ENCODE data around the gene KCNJ15. TPM values are rescaled to one million over a fixed set of nuclear protein-coding genes. Genes with fewer than 3 reads are reported as not detected.

KCNJ15 gene
- total and polyA plus RNA-seq, 2 donors (not counting 1 experiment from before 2014, with no cell fraction given) = 0.44 to 0.83 TPM

- Histone ChIP-seq H3K27me3 (ENCODE audit: control insufficient read depth, insufficient read depth, low read length) (no peaks in the 10 kb centered on the region), H3K27ac (ENCODE audit: insufficient read depth, low read length) (no peak overlapping the region), H3K9me3 (ENCODE audit: control insufficient read depth, insufficient read depth, low read depth, low read length) (no peaks in the 10 kb centered on the region), H3K36me3 (ENCODE audit: control insufficient read depth, insufficient read depth, low read length) (no peaks in the 10 kb centered on the region), H2AFZ (ENCODE audit: low read length) (no peak overlapping the region), H3K79me2 (ENCODE audit: control insufficient read depth, insufficient read depth, low read length) (no peaks in the 10 kb centered on the region), H3K4me1 (ENCODE audit: control insufficient read depth, extremely low read depth, insufficient read depth, low read length) (peaks cover 15% of the 10 kb centered on the region), H3K9ac (ENCODE audit: insufficient read depth, low read length) (no peak overlapping the region), H3K4me2 (ENCODE audit: extremely low read depth, insufficient read depth, low read length) (no peak overlapping the region), H3K4me3 (replicated peaks in 1 of 4; ENCODE audit: control extremely low read depth in 1 of 4, insufficient read depth in 1 of 4, low read depth in 3 of 4, low read length in 4 of 4) (no peak overlapping the region), H4K20me1 (ENCODE audit: control insufficient read depth, extremely low read depth, insufficient read depth, low read length) (no peaks in the 10 kb centered on the region)
- peak in 1 of 2 donors; percentile 20 for DNase-seq (ENCODE audit: low read depth in 2 of 2)
- TF ChIP-seq EZH2 (IDR thresholded peaks at IDR 0.05; ENCODE audit: low read length, missing control alignments) (no peak), CTCF (conservative IDR thresholded peaks at IDR 0.05 in 1 of 2, IDR thresholded peaks at IDR 0.05 in 1 of 2; ENCODE audit: low read depth in 1 of 2, low read length in 2 of 2) (no peak)
Observed at GRCh38 chr21:38264571-38264970, 7.8 kb downstream of the KCNJ15 start.

GRCh38 chr21:38265166-38265565 is 8.4 kb downstream of the KCNJ15 start:
- no peak overlapping the region for H3K4me3 ChIP-seq (replicated peaks in 1 of 4; ENCODE audit: control extremely low read depth in 1 of 4, insufficient read depth in 1 of 4, low read depth in 3 of 4, low read length in 4 of 4)

GRCh38 chr21:38266732-38267131 is 9.9 kb downstream of the KCNJ15 start:
- Histone ChIP-seq H3K4me2 (ENCODE audit: extremely low read depth, insufficient read depth, low read length) (peak overlapping the region; percentile 29), H3K79me2 (ENCODE audit: control insufficient read depth, insufficient read depth, low read length) (no peaks in the 10 kb centered on the region), H3K9me3 (ENCODE audit: control insufficient read depth, insufficient read depth, low read depth, low read length) (no peaks in the 10 kb centered on the region), H3K27me3 (ENCODE audit: control insufficient read depth, insufficient read depth, low read length) (no peaks in the 10 kb centered on the region), H2AFZ (ENCODE audit: low read length) (no peak overlapping the region), H3K4me3 (replicated peaks in 1 of 4; ENCODE audit: control extremely low read depth in 1 of 4, insufficient read depth in 1 of 4, low read depth in 3 of 4, low read length in 4 of 4) (no peak overlapping the region), H3K9ac (ENCODE audit: insufficient read depth, low read length) (no peak overlapping the region), H4K20me1 (ENCODE audit: control insufficient read depth, extremely low read depth, insufficient read depth, low read length) (no peaks in the 10 kb centered on the region), H3K36me3 (ENCODE audit: control insufficient read depth, insufficient read depth, low read length) (no peaks in the 10 kb centered on the region), H3K4me1 (ENCODE audit: control insufficient read depth, extremely low read depth, insufficient read depth, low read length) (peaks cover 13% of the 10 kb centered on the region), H3K27ac (ENCODE audit: insufficient read depth, low read length) (peak overlapping the region; percentile 39)
- DNase-seq (ENCODE audit: low read depth in 2 of 2) = peak; percentile 21 to 72
- TF ChIP-seq EZH2 (IDR thresholded peaks at IDR 0.05; ENCODE audit: low read length, missing control alignments) (no peak), CTCF (conservative IDR thresholded peaks at IDR 0.05 in 1 of 2, IDR thresholded peaks at IDR 0.05 in 1 of 2; ENCODE audit: low read depth in 1 of 2, low read length in 2 of 2) (no peak)

More at GRCh38 chr21:38265166-38265565, 8.4 kb downstream of the KCNJ15 start:
- Histone ChIP-seq H3K4me2 (ENCODE audit: extremely low read depth, insufficient read depth, low read length) (no peak overlapping the region), H2AFZ (ENCODE audit: low read length) (no peak overlapping the region), H3K36me3 (ENCODE audit: control insufficient read depth, insufficient read depth, low read length) (no peaks in the 10 kb centered on the region), H3K9ac (ENCODE audit: insufficient read depth, low read length) (no peak overlapping the region), H3K27ac (ENCODE audit: insufficient read depth, low read length) (no peak overlapping the region), H3K79me2 (ENCODE audit: control insufficient read depth, insufficient read depth, low read length) (no peaks in the 10 kb centered on the region), H3K4me1 (ENCODE audit: control insufficient read depth, extremely low read depth, insufficient read depth, low read length) (peaks cover 13% of the 10 kb centered on the region), H4K20me1 (ENCODE audit: control insufficient read depth, extremely low read depth, insufficient read depth, low read length) (no peaks in the 10 kb centered on the region), H3K27me3 (ENCODE audit: control insufficient read depth, insufficient read depth, low read length) (no peaks in the 10 kb centered on the region), H3K9me3 (ENCODE audit: control insufficient read depth, insufficient read depth, low read depth, low read length) (no peaks in the 10 kb centered on the region)
- no peak for DNase-seq (ENCODE audit: low read depth in 2 of 2)
- TF ChIP-seq EZH2 (IDR thresholded peaks at IDR 0.05; ENCODE audit: low read length, missing control alignments) = no peak
- TF ChIP-seq CTCF (conservative IDR thresholded peaks at IDR 0.05 in 1 of 2, IDR thresholded peaks at IDR 0.05 in 1 of 2; ENCODE audit: low read depth in 1 of 2, low read length in 2 of 2) = no peak
